ENCODE measurements around the gene SLC2A1. TPM values are rescaled to one million over a fixed set of nuclear protein-coding genes. Genes with fewer than 3 reads are reported as not detected.

SLC2A1 gene
- total and polyA plus RNA-seq, 2 of the 13 experiments (the other 11 are each of a cell fraction or from before 2014, with no cell fraction given): 125 to 423 TPM

- TF ChIP-seq FOXP4 (CRISPR knock-in tag; IDR thresholded peaks at IDR 0.05): no peak; the same call in 1 of the 2 replicates
- TF ChIP-seq FIP1L1 (IDR thresholded peaks at IDR 0.05; ENCODE audit: borderline replicate concordance, insufficient read depth, low read depth, low read length): no peak
- TF ChIP-seq ZNF557 (CRISPR knock-in tag; IDR thresholded peaks at IDR 0.05): no peak
- TF ChIP-seq ZNF883 (CRISPR knock-in tag; IDR thresholded peaks at IDR 0.05; ENCODE audit: not compliant biosample characterization): peak; percentile 45
- TF ChIP-seq MEF2D (CRISPR knock-in tag; IDR thresholded peaks at IDR 0.05): no peak
- no peak for TF ChIP-seq HOXA9 (CRISPR knock-in tag; IDR thresholded peaks at IDR 0.05; ENCODE audit: borderline replicate concordance)
- TF ChIP-seq ZNF276 (CRISPR knock-in tag; IDR thresholded peaks at IDR 0.05; ENCODE audit: low read depth): peak; percentile 51; the same call in 1 of the 2 replicates
- 0 out of 2 replicates have a peak, but pooled peaks have one; percentile 84 for TF ChIP-seq ARID2 (CRISPR knock-in tag; IDR thresholded peaks at IDR 0.05; ENCODE audit: borderline replicate concordance)
- TF ChIP-seq ZNF275 (CRISPR knock-in tag; IDR thresholded peaks at IDR 0.05; ENCODE audit: borderline replicate concordance): 0 out of 2 replicates have a peak, but pooled peaks have one; percentile 63
- peak; percentile 77; the same call in 1 of the 2 replicates for TF ChIP-seq ZBTB26 (CRISPR knock-in tag; IDR thresholded peaks at IDR 0.05; ENCODE audit: borderline replicate concordance)
- no peak for TF ChIP-seq ZNF639 (CRISPR knock-in tag; conservative IDR thresholded peaks at IDR 0.05)
- TF ChIP-seq ZNF274 (CRISPR knock-in tag; IDR thresholded peaks at IDR 0.05): peak; percentile 78; the same call in 1 of the 2 replicates
- TF ChIP-seq ZNF563 (CRISPR knock-in tag; IDR thresholded peaks at IDR 0.05): peak; percentile 22; the same call in 1 of the 2 replicates
- TF ChIP-seq ZNF543 (CRISPR knock-in tag; IDR thresholded peaks at IDR 0.05): no peak; the same call in 1 of the 2 replicates
- TF ChIP-seq IKZF4 (CRISPR knock-in tag; IDR thresholded peaks at IDR 0.05; ENCODE audit: borderline replicate concordance, low read depth, not compliant biosample characterization): peak; percentile 23
- TF ChIP-seq MYPOP (CRISPR knock-in tag; IDR thresholded peaks at IDR 0.05): peak; percentile 87
- peak; percentile 47 for TF ChIP-seq YY1 (IDR thresholded peaks at IDR 0.05; ENCODE audit: insufficient read depth, insufficient replicate concordance, low read depth, low read length)
- no peak for TF ChIP-seq GPN1 (CRISPR knock-in tag; IDR thresholded peaks at IDR 0.05; ENCODE audit: borderline replicate concordance)
Measured at GRCh38 chr1:42958488-42959319, at the start of gene SLC2A1 (continued).
